Daoy (cell line): Measurements from ENCODE around the gene ECM1. TPM values are rescaled to one million over a fixed set of nuclear protein-coding genes. Genes with fewer than 3 reads are reported as not detected.

Experiments
- DNase-seq: peaks from one replicate; pipeline ENCODE4 v3.0.0-alpha.2; 2015; ENCODE audit warnings: low read depth
- total RNA-seq: library from RNA; depleted of rRNA; stranded (reverse); fragments of >200 nt; shearing (Covaris generic); gene quantifications from 2 replicates; pipeline ENCODE4 v1.2.3, GENCODE V29; 2014

Gene ECM1
- total RNA-seq, 1 experiment from 2014 or later = 13.8 TPM

- DNase-seq = no peak
These were observed 37.6 kb downstream of the ECM1 start for GRCh38 chr1:150545486-150546032.

GRCh38 chr1:150546294-150546937 lies 38.5 kb downstream of the ECM1 start:
- DNase-seq = no peak

GRCh38 chr1:150548324-150548631 lies 40.4 kb downstream of the ECM1 start:
- DNase-seq = no peak

GRCh38 chr1:150548632-150549495 lies 41.0 kb downstream of the ECM1 start, which contains the start of gene ADAMTSL4:
Gene ADAMTSL4 (plus strand): TSS chr1:150549408. CDS start chr1:150552289, 2,881 bp downstream.
- peak; percentile 59 for DNase-seq

GRCh38 chr1:150549496-150550221 lies 41.8 kb downstream of the ECM1 start:
- DNase-seq = no peak

GRCh38 chr1:150550222-150551050 lies 42.5 kb downstream of the ECM1 start:
- no peak for DNase-seq

GRCh38 chr1:150551051-150551783 lies 43.3 kb downstream of the ECM1 start:
- DNase-seq = no peak

GRCh38 chr1:150551784-150552127 lies 43.8 kb downstream of the ECM1 start:
- no peak for DNase-seq

GRCh38 chr1:150552128-150552910 lies 44.4 kb downstream of the ECM1 start:
- peak; percentile 89 for DNase-seq

- no peak for DNase-seq
These were observed 45.0 kb downstream of the ECM1 start for GRCh38 chr1:150552911-150553289.

- DNase-seq = no peak
These were observed 45.6 kb downstream of the ECM1 start for GRCh38 chr1:150553392-150554085.

- DNase-seq = no peak
These were observed 46.2 kb downstream of the ECM1 start for GRCh38 chr1:150554086-150554452.

- DNase-seq = no peak
These were observed 47.5 kb downstream of the ECM1 start for GRCh38 chr1:150555198-150555970.

GRCh38 chr1:150555971-150556865 lies 48.3 kb downstream of the ECM1 start:
- no peak for DNase-seq

GRCh38 chr1:150557065-150557600 lies 49.2 kb downstream of the ECM1 start:
- DNase-seq = no peak

- no peak for DNase-seq
These were observed 49.9 kb downstream of the ECM1 start for GRCh38 chr1:150557813-150558212.

GRCh38 chr1:150558303-150558704 lies 50.4 kb downstream of the ECM1 start:
- no peak for DNase-seq
